OCI-LY7 (cell line): Measurements from ENCODE around the gene SPAG9.

Experiments
- EZH2phosphoT487 ChIP-seq: fragments of 200-600 bp; sonication (generic); IDR thresholded peaks from 2 replicates; pipeline ENCODE4 v1.6.1; 2018; ENCODE audit warnings: low read depth, borderline replicate concordance, mild to moderate bottlenecking, mixed run types, antibody characterized with exemption, low read length, moderate library complexity, mixed read lengths
- TF ChIP-seq, protein P1 (sequence below): fragments of 200-600 bp; sonication (generic); conservative IDR thresholded peaks from 2 replicates; pipeline ENCODE4 v1.5.1; 2014; ENCODE audit warnings: mild to moderate bottlenecking, antibody characterized with exemption, low read length, moderate library complexity, mixed read lengths

DNA sequence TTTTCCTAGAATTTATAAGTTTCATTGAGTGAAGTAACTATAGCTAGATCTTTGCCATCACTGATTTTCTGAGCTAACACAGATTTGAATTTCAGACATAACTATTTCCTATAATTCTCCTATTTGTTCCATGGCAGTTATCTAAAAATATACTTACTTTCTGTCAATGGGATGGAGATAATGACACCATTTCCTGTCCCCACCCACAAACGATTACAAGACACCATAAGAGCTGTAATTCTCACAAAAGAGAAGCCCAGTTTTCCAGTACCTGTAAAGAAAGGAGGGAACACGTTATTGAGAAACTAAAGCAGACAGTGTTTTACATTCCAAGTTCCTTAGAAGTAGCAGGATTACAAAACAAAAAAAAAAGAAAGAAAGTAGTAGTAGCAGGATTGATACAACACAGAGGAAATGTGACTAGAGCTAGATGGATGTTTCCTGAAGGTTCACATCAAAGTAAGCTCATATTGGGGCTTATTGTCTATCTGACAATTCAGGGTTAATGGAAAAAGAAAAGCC lies 143.7 kb downstream of the SPAG9 start:
- TF ChIP-seq, protein P1, sequence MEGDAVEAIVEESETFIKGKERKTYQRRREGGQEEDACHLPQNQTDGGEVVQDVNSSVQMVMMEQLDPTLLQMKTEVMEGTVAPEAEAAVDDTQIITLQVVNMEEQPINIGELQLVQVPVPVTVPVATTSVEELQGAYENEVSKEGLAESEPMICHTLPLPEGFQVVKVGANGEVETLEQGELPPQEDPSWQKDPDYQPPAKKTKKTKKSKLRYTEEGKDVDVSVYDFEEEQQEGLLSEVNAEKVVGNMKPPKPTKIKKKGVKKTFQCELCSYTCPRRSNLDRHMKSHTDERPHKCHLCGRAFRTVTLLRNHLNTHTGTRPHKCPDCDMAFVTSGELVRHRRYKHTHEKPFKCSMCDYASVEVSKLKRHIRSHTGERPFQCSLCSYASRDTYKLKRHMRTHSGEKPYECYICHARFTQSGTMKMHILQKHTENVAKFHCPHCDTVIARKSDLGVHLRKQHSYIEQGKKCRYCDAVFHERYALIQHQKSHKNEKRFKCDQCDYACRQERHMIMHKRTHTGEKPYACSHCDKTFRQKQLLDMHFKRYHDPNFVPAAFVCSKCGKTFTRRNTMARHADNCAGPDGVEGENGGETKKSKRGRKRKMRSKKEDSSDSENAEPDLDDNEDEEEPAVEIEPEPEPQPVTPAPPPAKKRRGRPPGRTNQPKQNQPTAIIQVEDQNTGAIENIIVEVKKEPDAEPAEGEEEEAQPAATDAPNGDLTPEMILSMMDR = no peak
- TF ChIP-seq EZH2phosphoT487 = no peak
